B cell (primary cell): ENCODE results near the gene EPC1. TPM values are rescaled to one million over a fixed set of nuclear protein-coding genes. Genes with fewer than 3 reads are reported as not detected.

Experiments
- ATAC-seq: fragments of 200-7000 bp; cut with Tn5 transposase; one replicate; pipeline ENCODE4 v1.10.0; 2021; ENCODE audit warnings: low read depth, mild to moderate bottlenecking, moderate number of reproducible peaks, moderate library complexity
- CTCF ChIA-PET: fragments of 350-600 bp; sonication (Branson Sonifier 250); formaldehyde crosslinking; loops from one replicate; lab custom pipeline; 2021; ENCODE audit warnings: antibody characterized with exemption, inconsistent platforms; lab: Charles Lee
- POLR2A ChIA-PET: fragments of 350-600 bp; sonication (Branson Sonifier 250); formaldehyde crosslinking; loops from one replicate; lab custom pipeline; 2021; ENCODE audit warnings: antibody characterized with exemption; lab: Charles Lee
- DNase-seq: peaks from one replicate; pipeline ENCODE4 v3.0.0; 2013
- H2AFZ ChIP-seq: 2 replicates; pipeline ENCODE4 v1.6.1; 2012; ENCODE audit warnings: mild to moderate bottlenecking, low read depth, low read length; ENCODE audit not compliant: insufficient read depth, poor library complexity, severe bottlenecking
- H3K27ac ChIP-seq, 2 donors: 1 replicate in 1 of 2; 2 replicates in 1 of 2; pipeline ENCODE4 v1.5.1; 2012 to 2013; ENCODE audit warnings: low read length in 2 of 2, mild to moderate bottlenecking in 2 of 2, moderate library complexity in 1 of 2
- H3K27me3 ChIP-seq, 4 experiments: fragments of 200-600 bp in 1 of 4; sonication (generic) in 1 of 4; replicated peaks in 1 of 4; 1 replicate in 2 of 4; 2 replicates in 2 of 4; pipeline versions ENCODE4 v1.6.1 to v1.7.0; 2013 to 2016; ENCODE audit warnings: low read length in 3 of 4, mild to moderate bottlenecking in 2 of 4, mixed read lengths in 1 of 4, moderate library complexity in 1 of 4; ENCODE audit not compliant: insufficient read depth in 4 of 4, control insufficient read depth in 3 of 4; ENCODE audit errors: control extremely low read depth in 1 of 4
- H3K36me3 ChIP-seq, 2 experiments: replicated peaks in 1 of 2; 1 replicate in 1 of 2; 2 replicates in 1 of 2; pipeline versions ENCODE4 v1.6.1 to v1.7.1; 2013; ENCODE audit warnings: low read length in 1 of 2; ENCODE audit not compliant: insufficient read depth in 2 of 2, control insufficient read depth in 1 of 2; ENCODE audit errors: control extremely low read depth in 1 of 2, extremely low read depth in 1 of 2
- H3K4me1 ChIP-seq, 2 donors: fragments of 200-600 bp in 1 of 2; sonication (generic) in 1 of 2; 1 replicate in 1 of 2; 2 replicates in 1 of 2; pipeline versions ENCODE4 v1.5.1 to v1.6.1; 2013 to 2017; ENCODE audit warnings: low read length in 2 of 2; ENCODE audit not compliant: control insufficient read depth in 2 of 2, insufficient read depth in 2 of 2
- H3K4me2 ChIP-seq: replicated peaks from 2 replicates; pipeline ENCODE3; 2012; ENCODE audit warnings: mild to moderate bottlenecking, low read depth, low read length; ENCODE audit not compliant: poor library complexity, severe bottlenecking
- H3K4me3 ChIP-seq, 5 experiments: fragments of 200-600 bp in 1 of 5; sonication (generic) in 1 of 5; 1 replicate in 3 of 5; 2 replicates in 2 of 5; pipeline versions ENCODE4 v1.5.1 to v1.7.0; 2011 to 2016; ENCODE audit warnings: low read length in 4 of 5, mild to moderate bottlenecking in 4 of 5, low read depth in 2 of 5, control low read depth in 1 of 5, moderate library complexity in 1 of 5; ENCODE audit not compliant: insufficient read depth in 1 of 5; ENCODE audit errors: control extremely low read depth in 1 of 5, extremely low read depth in 1 of 5
- H3K79me2 ChIP-seq: fragments of 200-600 bp; sonication (generic); one replicate; pipeline ENCODE4 v1.6.0; 2016; ENCODE audit warnings: low read length; ENCODE audit not compliant: control insufficient read depth, insufficient read depth
- H3K9ac ChIP-seq: fragments of 200-600 bp; sonication (generic); 2 replicates; pipeline ENCODE4 v1.6.1; 2017; ENCODE audit warnings: mild to moderate bottlenecking, low read length, moderate library complexity
- H3K9me3 ChIP-seq, 3 donors: one replicate each; pipeline versions ENCODE4 v1.6.1 to v1.7.1; 2013; ENCODE audit warnings: low read length in 2 of 3; ENCODE audit not compliant: control insufficient read depth in 2 of 3, insufficient read depth in 1 of 3; ENCODE audit errors: control extremely low read depth in 1 of 3
- H4K20me1 ChIP-seq: 2 replicates; pipeline ENCODE4 v1.6.0; 2012; ENCODE audit warnings: mild to moderate bottlenecking, low read length; ENCODE audit not compliant: insufficient read depth, control insufficient read depth, poor library complexity, severe bottlenecking
- H3K27ac Mint-ChIP-seq: one replicate; pipeline ENCODE4 v1.8.0; 2021; ENCODE audit warnings: mixed read lengths
- H3K27me3 Mint-ChIP-seq: one replicate; pipeline ENCODE4 v1.8.0; 2021; ENCODE audit warnings: mixed read lengths
- H3K4me1 Mint-ChIP-seq: one replicate; pipeline ENCODE4 v1.8.0; 2021; ENCODE audit warnings: mixed read lengths
- H3K4me3 Mint-ChIP-seq: one replicate; pipeline ENCODE4 v1.8.0; 2021; ENCODE audit warnings: mixed read lengths
- H3K9me3 Mint-ChIP-seq: one replicate; pipeline ENCODE4 v1.8.0; 2022; ENCODE audit warnings: mixed read lengths; ENCODE audit not compliant: insufficient read depth
- EZH2 ChIP-seq: IDR thresholded peaks from 2 replicates; pipeline ENCODE4 v1.6.1; 2012; ENCODE audit warnings: borderline replicate concordance, low read depth, mild to moderate bottlenecking, moderate library complexity, low read length; ENCODE audit not compliant: insufficient read depth, poor library complexity, severe bottlenecking
- WGBS: methylation state at CpG from one replicate; pipeline ENCODE4 v1.1.5; 2013; ENCODE audit warnings: missing lambda C conversion rate; ENCODE audit not compliant: insufficient coverage; 5-methylcytosine and 5-hydroxymethylcytosine counted together
- intact Hi-C: fragments of 100-400 bp; cut with micrococcal nuclease; formaldehyde crosslinking; loops from one replicate; pipeline ENCODE4 v1.10.0; 2022
- polyA plus RNA-seq: library from polyadenylated mRNA; depleted of rRNA; stranded (reverse); fragments of >200 nt; gene quantifications from 2 replicates; pipeline ENCODE4 v1.2.3, GENCODE V29; 2012
- total RNA-seq, 2 donors: library from RNA; stranded (reverse); fragments of 120-200 nt in 1 of 2; gene quantifications; 1 replicate in 1 of 2; 2 replicates in 1 of 2; pipeline versions ENCODE4 v1.2.3 to v1.2.4, GENCODE V29; 2013 to 2022
- TF ChIP-seq, protein P1 (sequence below): fragments of 200-600 bp; IDR thresholded peaks from one replicate; pipeline ENCODE4 v1.8.0; 2022; ENCODE audit warnings: antibody characterized with exemption, mild to moderate bottlenecking

The EPC1 gene
- total and polyA plus RNA-seq, 2 donors (not counting 1 experiment from before 2014, with no cell fraction given) = 120 to 220 TPM

DNA sequence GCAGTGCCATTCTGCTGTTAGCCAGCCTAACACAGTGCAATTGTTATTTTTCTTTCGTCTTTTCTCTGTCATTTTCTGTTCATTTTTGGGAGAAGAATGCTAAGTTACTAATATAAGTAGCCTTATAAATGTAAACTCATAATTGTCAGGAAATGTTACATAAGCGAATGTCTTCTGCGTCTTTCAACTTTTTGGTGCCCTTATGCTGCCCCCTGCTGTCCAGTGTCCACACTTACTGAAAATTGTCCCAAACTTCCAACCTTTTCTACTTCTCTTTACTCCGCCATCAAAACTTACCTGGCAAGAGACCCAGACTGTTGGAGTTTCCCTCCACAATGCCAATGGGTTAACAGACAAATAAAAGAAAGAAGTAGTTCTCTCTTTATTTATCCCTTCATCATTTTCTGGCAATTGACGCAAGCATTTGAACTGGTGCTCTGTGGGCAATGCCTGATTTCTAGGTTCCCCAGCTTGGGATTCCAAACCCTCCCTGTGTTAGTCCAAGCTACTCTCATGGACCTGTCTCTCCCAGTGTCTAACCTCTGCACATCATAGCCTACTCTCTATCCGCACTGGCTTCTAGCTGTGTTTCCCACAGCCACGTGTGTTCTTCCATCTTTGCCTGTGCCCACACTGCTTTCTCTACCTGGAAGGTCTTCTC, 21.0 kb upstream of the EPC1 start:
- Histone ChIP-seq H3K27me3 (no peaks in the 10 kb centered on the region), H3K9ac (no peak overlapping the region), H3K36me3 (peaks cover 4% of the 10 kb centered on the region in 2 experiments), H3K27ac (peak overlapping the region in 1 of 2 donors; percentile 27), H3K4me2 (peak overlapping the region; percentile 38), H3K4me1 (peaks cover 6% of the 10 kb centered on the region in 2 donors), H2AFZ (peak overlapping the region; percentile 7), H3K9me3 (no peaks in the 10 kb centered on the region), H3K4me3 (no peak overlapping the region), H4K20me1 (peaks cover 5% of the 10 kb centered on the region), H3K79me2 (peaks cover 87% of the 10 kb centered on the region)
- TF ChIP-seq EZH2 = no peak
- TF ChIP-seq, protein P1, sequence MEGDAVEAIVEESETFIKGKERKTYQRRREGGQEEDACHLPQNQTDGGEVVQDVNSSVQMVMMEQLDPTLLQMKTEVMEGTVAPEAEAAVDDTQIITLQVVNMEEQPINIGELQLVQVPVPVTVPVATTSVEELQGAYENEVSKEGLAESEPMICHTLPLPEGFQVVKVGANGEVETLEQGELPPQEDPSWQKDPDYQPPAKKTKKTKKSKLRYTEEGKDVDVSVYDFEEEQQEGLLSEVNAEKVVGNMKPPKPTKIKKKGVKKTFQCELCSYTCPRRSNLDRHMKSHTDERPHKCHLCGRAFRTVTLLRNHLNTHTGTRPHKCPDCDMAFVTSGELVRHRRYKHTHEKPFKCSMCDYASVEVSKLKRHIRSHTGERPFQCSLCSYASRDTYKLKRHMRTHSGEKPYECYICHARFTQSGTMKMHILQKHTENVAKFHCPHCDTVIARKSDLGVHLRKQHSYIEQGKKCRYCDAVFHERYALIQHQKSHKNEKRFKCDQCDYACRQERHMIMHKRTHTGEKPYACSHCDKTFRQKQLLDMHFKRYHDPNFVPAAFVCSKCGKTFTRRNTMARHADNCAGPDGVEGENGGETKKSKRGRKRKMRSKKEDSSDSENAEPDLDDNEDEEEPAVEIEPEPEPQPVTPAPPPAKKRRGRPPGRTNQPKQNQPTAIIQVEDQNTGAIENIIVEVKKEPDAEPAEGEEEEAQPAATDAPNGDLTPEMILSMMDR = peak; percentile 89
- ATAC-seq (peak; percentile 77), DNase-seq (peak; percentile 81)
- H3K27ac Mint-ChIP-seq = no peak overlapping the region
- WGBS = 92% methylated on average over 3 of the region's 7 CpGs
- ChIA-PET CTCF (interaction anchor here (0.9 to 6.5 kb wide), 16 partner anchors 9 to 641 kb away, joined by 3 to 75 read pairs (median 6); partner anchors contain the start of gene EPC1), POLR2A (interaction anchor here (0.6 kb wide), 1 partner anchor 506 kb away, joined by 3 read pairs; no protein-coding TSS in a partner anchor)
- H3K27me3 Mint-ChIP-seq = no peaks in the 10 kb centered on the region
- no peak overlapping the region for H3K4me3 Mint-ChIP-seq
- no peaks in the 10 kb centered on the region for H3K9me3 Mint-ChIP-seq
- intact Hi-C loops = loop anchor here (1.0 to 5.0 kb wide), 3 partner anchors 112 to 506 kb away; no protein-coding TSS in a partner anchor
- peaks cover 27% of the 10 kb centered on the region for H3K4me1 Mint-ChIP-seq

- no peak for DNase-seq
- Mint-ChIP-seq H3K4me3 (no peak overlapping the region), H3K9me3 (no peaks in the 10 kb centered on the region), H3K4me1 (peaks cover 26% of the 10 kb centered on the region), H3K27me3 (no peaks in the 10 kb centered on the region), H3K27ac (no peak overlapping the region)
- ChIA-PET CTCF (interaction anchor here (1.0 to 6.5 kb wide), 12 partner anchors 7 to 180 kb away, joined by 3 to 75 read pairs (median 6); partner anchors contain the start of gene EPC1), POLR2A (no interaction called here)
- no peaks in the 10 kb centered on the region for H3K9me3 ChIP-seq
- H3K4me1 ChIP-seq = peaks cover 6% of the 10 kb centered on the region in 2 donors
- H2AFZ ChIP-seq = no peak overlapping the region
- no peak overlapping the region for H3K27ac ChIP-seq
- H3K36me3 ChIP-seq = peaks cover 2 to 4% of the 10 kb centered on the region in 2 experiments
- no peaks in the 10 kb centered on the region for H3K27me3 ChIP-seq
- TF ChIP-seq, protein P1 = no peak
- no peak for TF ChIP-seq EZH2
- H3K9ac ChIP-seq = no peak overlapping the region
- peaks cover 5% of the 10 kb centered on the region for H4K20me1 ChIP-seq
- peaks cover 89% of the 10 kb centered on the region for H3K79me2 ChIP-seq
- no peak for ATAC-seq
- H3K4me3 ChIP-seq = no peak overlapping the region
- WGBS = no CpG with 5 or more reads among the region's 3 CpGs
- intact Hi-C loops = loop anchor here (5.0 kb wide), 1 partner anchor 504 kb away; no protein-coding TSS in a partner anchor
- no peak overlapping the region for H3K4me2 ChIP-seq
These were observed 19.6 kb upstream of the EPC1 start for GRCh38 chr10:32366588-32366987.
